Measurements from ENCODE around the gene TLX2. TPM values are rescaled to one million over a fixed set of nuclear protein-coding genes. Genes with fewer than 3 reads are reported as not detected.

TLX2 gene
- total and polyA plus RNA-seq, 2 of the 13 experiments (the other 11 are each of a cell fraction or from before 2014, with no cell fraction given) = 0.05 to 0.20 TPM

- TF ChIP-seq RXRB (CRISPR knock-in tag; IDR thresholded peaks at IDR 0.05; ENCODE audit: borderline replicate concordance) (peak; percentile 92), FOXO1 (CRISPR knock-in tag; IDR thresholded peaks at IDR 0.05) (peak; percentile 63), SMARCC2 (IDR thresholded peaks at IDR 0.05) (no peak), EP300 (IDR thresholded peaks at IDR 0.05; ENCODE audit: low read depth in 2 of 2, low read length in 2 of 2) (peak in 1 of 2 experiments; percentile 47; a peak in 1 of 4 replicates), EP300 (CRISPR knock-in tag; IDR thresholded peaks at IDR 0.05; ENCODE audit: borderline replicate concordance) (no peak), PTBP1 (IDR thresholded peaks at IDR 0.05; ENCODE audit: low read depth, low read length, poor library complexity, severe bottlenecking) (peak; percentile 67), PHF8 (CRISPR knock-in tag; IDR thresholded peaks at IDR 0.05) (peak; percentile 90), ZNF367 (CRISPR knock-in tag; IDR thresholded peaks at IDR 0.05; ENCODE audit: borderline replicate concordance) (no peak), ZNF292 (CRISPR knock-in tag; IDR thresholded peaks at IDR 0.05; ENCODE audit: borderline replicate concordance, low read depth) (peak; percentile 57; the same call in 1 of the 2 replicates), HIVEP1 (CRISPR knock-in tag; IDR thresholded peaks at IDR 0.05) (peak; percentile 99), MLLT10 (CRISPR knock-in tag; IDR thresholded peaks at IDR 0.05) (no peak), ZC3H13 (CRISPR knock-in tag; IDR thresholded peaks at IDR 0.05) (peak; percentile 100), PRMT3 (CRISPR knock-in tag; IDR thresholded peaks at IDR 0.05; ENCODE audit: borderline replicate concordance, low read depth) (no peak), MIER2 (CRISPR knock-in tag; IDR thresholded peaks at IDR 0.05) (peak; percentile 13; the same call in 1 of the 2 replicates), ZBTB43 (CRISPR knock-in tag; conservative IDR thresholded peaks at IDR 0.05) (no peak; the same call in 1 of the 2 replicates), SMAD3 (CRISPR knock-in tag; IDR thresholded peaks at IDR 0.05) (0 out of 2 replicates have a peak, but pooled peaks have one; percentile 15), ZNF18 (CRISPR knock-in tag; IDR thresholded peaks at IDR 0.05; ENCODE audit: insufficient replicate concordance) (no peak), SETDB1 (CRISPR knock-in tag; IDR thresholded peaks at IDR 0.05; ENCODE audit: borderline replicate concordance) (no peak), ZNF354B (CRISPR knock-in tag; IDR thresholded peaks at IDR 0.05) (no peak), ATF7-NPFF (CRISPR knock-in tag; IDR thresholded peaks at IDR 0.05; ENCODE audit: low read depth) (peak; percentile 91), KDM4B (CRISPR knock-in tag; IDR thresholded peaks at IDR 0.05) (peak; percentile 94), KLF12 (CRISPR knock-in tag; IDR thresholded peaks at IDR 0.05; ENCODE audit: borderline replicate concordance) (peak; percentile 83; the same call in 1 of the 2 replicates), POLR2AphosphoS2 (IDR thresholded peaks at IDR 0.05; ENCODE audit: low read depth, low read length) (peak; percentile 83), ELF1 (CRISPR knock-in tag; IDR thresholded peaks at IDR 0.05) (peak; percentile 94), DNMT3B (CRISPR knock-in tag; conservative IDR thresholded peaks at IDR 0.05) (peak; percentile 90; the same call in 1 of the 2 replicates)
- TF ChIP-seq, protein P1, sequence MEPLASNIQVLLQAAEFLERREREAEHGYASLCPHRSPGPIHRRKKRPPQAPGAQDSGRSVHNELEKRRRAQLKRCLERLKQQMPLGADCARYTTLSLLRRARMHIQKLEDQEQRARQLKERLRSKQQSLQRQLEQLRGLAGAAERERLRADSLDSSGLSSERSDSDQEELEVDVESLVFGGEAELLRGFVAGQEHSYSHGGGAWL (CRISPR knock-in tag; IDR thresholded peaks at IDR 0.05) = peak; percentile 61; the same call in 1 of the 2 replicates
- TF ChIP-seq, protein P2, sequence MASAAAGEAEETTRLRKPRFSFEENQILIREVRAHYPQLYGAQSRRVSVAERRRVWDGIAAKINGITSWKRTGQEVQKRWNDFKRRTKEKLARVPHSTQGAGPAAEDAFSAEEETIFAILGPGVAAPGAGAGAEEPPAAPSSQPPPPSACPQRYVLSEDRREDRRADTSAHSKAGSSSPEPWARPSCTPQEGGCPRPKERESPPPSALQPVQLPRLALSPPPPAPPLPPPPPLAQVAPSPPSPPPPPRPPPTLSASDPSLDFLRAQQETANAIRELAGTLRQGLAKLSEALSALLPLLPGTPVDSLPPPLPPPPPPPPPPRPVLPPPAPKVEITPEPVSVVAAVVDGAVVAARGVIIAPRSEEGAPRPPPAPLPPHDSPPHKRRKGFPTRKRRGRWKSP (CRISPR knock-in tag; IDR thresholded peaks at IDR 0.05) = peak; percentile 41; the same call in 1 of the 2 replicates
These were observed 6.9 kb upstream of the TLX2 start, which contains the start of gene PCGF1 (continued) for GRCh38 chr2:74507145-74507925.

Data from HepG2 (cell line).